ENCODE measurements around the gene ABLIM3.
"Not testable (repeated sequence)": the region's sequence is repeated elsewhere in the genome, so short reads cannot be mapped to it uniquely, and the experiment has no call there.

Gene ABLIM3

GRCh38 chr5:149160291-149160787 is 19.0 kb downstream of the ABLIM3 start:
- no peak for DNase-seq

GRCh38 chr5:149161026-149161687 is 19.9 kb downstream of the ABLIM3 start:
- DNase-seq: no peak

- DNase-seq: no peak
Observed at GRCh38 chr5:149161850-149162249, 20.6 kb downstream of the ABLIM3 start.

GRCh38 chr5:149162401-149163084 is 21.2 kb downstream of the ABLIM3 start:
- DNase-seq: no peak

- no peak for DNase-seq
Observed at GRCh38 chr5:149164731-149165130, 23.4 kb downstream of the ABLIM3 start.

GRCh38 chr5:149166128-149166527 is 24.8 kb downstream of the ABLIM3 start:
- DNase-seq: no peak

GRCh38 chr5:149166591-149167100 is 25.4 kb downstream of the ABLIM3 start:
- DNase-seq: no peak

- no peak for DNase-seq
Observed at GRCh38 chr5:149168276-149168906, 27.1 kb downstream of the ABLIM3 start.

GRCh38 chr5:149170299-149170698 is 29.0 kb downstream of the ABLIM3 start:
- DNase-seq: no peak

- no peak for DNase-seq
Observed at GRCh38 chr5:149172261-149172660, 31.0 kb downstream of the ABLIM3 start.

- DNase-seq: no peak
Observed at GRCh38 chr5:149172709-149173505, 31.6 kb downstream of the ABLIM3 start.

- no peak for DNase-seq
Observed at GRCh38 chr5:149174847-149175234, 33.5 kb downstream of the ABLIM3 start.

GRCh38 chr5:149175346-149176105 is 34.2 kb downstream of the ABLIM3 start:
- no peak for DNase-seq

- DNase-seq: no peak
Observed at GRCh38 chr5:149177339-149177843, 36.1 kb downstream of the ABLIM3 start.

- DNase-seq: no peak
Observed at GRCh38 chr5:149177911-149178565, 36.7 kb downstream of the ABLIM3 start.

- no peak for DNase-seq
Observed at GRCh38 chr5:149181732-149182131, 40.4 kb downstream of the ABLIM3 start.

- no peak for DNase-seq
Observed at GRCh38 chr5:149182241-149182640, 40.9 kb downstream of the ABLIM3 start.

- no peak for DNase-seq
Observed at GRCh38 chr5:149185067-149185466, 43.8 kb downstream of the ABLIM3 start.

- no peak for DNase-seq
Observed at GRCh38 chr5:149186506-149186905, 45.2 kb downstream of the ABLIM3 start.

GRCh38 chr5:149187617-149188016 is 46.3 kb downstream of the ABLIM3 start:
- DNase-seq: not testable (repeated sequence)

GRCh38 chr5:149188383-149188782 is 47.1 kb downstream of the ABLIM3 start:
- no peak for DNase-seq
